Subcutaneous adipose tissue (tissue), 4 donors: ENCODE results near the gene UCN. TPM values are rescaled to one million over a fixed set of nuclear protein-coding genes. Genes with fewer than 3 reads are reported as not detected.

Experiments used
- CTCF ChIP-seq: fragments of 450-650 bp; IDR thresholded peaks from one replicate; pipeline ENCODE4 v1.5.1; 2016; ENCODE audit warnings: low read depth, mild to moderate bottlenecking, control low read depth, antibody characterized with exemption, moderate library complexity
- total RNA-seq, 4 donors: library from RNA; depleted of rRNA; stranded (reverse); fragments of >200 nt; gene quantifications; one replicate each; pipeline ENCODE4 v1.1.0, GENCODE V29; 2016

UCN gene
- total RNA-seq, 4 donors from 2014 or later = 1.7 to 3.4 (median 2.9) TPM; not detected in 1

- TF ChIP-seq CTCF = no peak
Observed at GRCh38 chr2:27322301-27322765, 14.1 kb upstream of the UCN start.

- no peak for TF ChIP-seq CTCF
Observed at GRCh38 chr2:27320958-27321543, 12.8 kb upstream of the UCN start.

- TF ChIP-seq CTCF = no peak
Observed at GRCh38 chr2:27316655-27317412, 8.6 kb upstream of the UCN start.

GRCh38 chr2:27315122-27315521 is 6.9 kb upstream of the UCN start:
- no peak for TF ChIP-seq CTCF

- no peak for TF ChIP-seq CTCF
Observed at GRCh38 chr2:27314709-27315108, 6.5 kb upstream of the UCN start.

GRCh38 chr2:27313882-27314645 is 5.8 kb upstream of the UCN start:
- TF ChIP-seq CTCF = no peak

- no peak for TF ChIP-seq CTCF
Observed at GRCh38 chr2:27312152-27312551, 3.9 kb upstream of the UCN start.
